Measurements from ENCODE around the gene TRAK1.

DNA sequence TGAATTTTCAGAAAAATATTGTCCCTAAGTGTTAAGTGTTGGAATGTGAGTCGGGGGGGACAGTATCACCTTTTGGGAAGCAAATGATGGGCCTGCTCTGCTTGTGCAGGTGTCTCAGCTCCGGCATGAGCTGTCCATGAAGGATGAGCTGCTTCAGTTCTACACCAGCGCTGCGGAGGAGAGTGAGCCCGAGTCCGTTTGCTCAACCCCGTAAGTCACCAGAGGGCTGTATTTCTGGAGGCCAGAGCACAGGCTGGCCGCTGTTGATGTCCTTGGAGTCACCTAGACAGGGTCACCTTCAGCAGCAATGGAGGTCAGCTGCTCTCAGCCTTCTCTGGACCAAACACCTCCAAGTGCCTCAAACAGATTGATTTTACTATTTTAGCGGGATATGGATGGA lies 96.8 kb downstream of the TRAK1 start:
- no peak for TF ChIP-seq SUZ12 (IDR thresholded peaks at IDR 0.05)
- no peak for TF ChIP-seq LEF1 (IDR thresholded peaks at IDR 0.05; ENCODE audit: borderline replicate concordance)
- no peak for TF ChIP-seq SP1 (IDR thresholded peaks at IDR 0.05)
- TF ChIP-seq FOXK2 (IDR thresholded peaks at IDR 0.05): no peak
- no peak for TF ChIP-seq TARDBP (IDR thresholded peaks at IDR 0.05)
- TF ChIP-seq ELF4 (IDR thresholded peaks at IDR 0.05): no peak

All from HEK293T (cell line).